Stimulated activated CD4-positive, alpha-beta T cell treated with anti-CD3 and anti-CD28 coated beads, Interleukin-2, amount 100 ng/mL, for 48 hours (primary cell): Measurements from ENCODE around the gene MIDN.
A peak's percentile ranks its signal among the peaks of the same experiment; 100 is the strongest.
"Not testable (repeated sequence)": the region's sequence is repeated elsewhere in the genome, so short reads cannot be mapped to it uniquely, and the experiment has no call there.

Source experiments
- DNase-seq, 2 donors: peaks; one replicate each; pipeline ENCODE4 v3.0.0-alpha.2; 2020

The MIDN gene

DNA sequence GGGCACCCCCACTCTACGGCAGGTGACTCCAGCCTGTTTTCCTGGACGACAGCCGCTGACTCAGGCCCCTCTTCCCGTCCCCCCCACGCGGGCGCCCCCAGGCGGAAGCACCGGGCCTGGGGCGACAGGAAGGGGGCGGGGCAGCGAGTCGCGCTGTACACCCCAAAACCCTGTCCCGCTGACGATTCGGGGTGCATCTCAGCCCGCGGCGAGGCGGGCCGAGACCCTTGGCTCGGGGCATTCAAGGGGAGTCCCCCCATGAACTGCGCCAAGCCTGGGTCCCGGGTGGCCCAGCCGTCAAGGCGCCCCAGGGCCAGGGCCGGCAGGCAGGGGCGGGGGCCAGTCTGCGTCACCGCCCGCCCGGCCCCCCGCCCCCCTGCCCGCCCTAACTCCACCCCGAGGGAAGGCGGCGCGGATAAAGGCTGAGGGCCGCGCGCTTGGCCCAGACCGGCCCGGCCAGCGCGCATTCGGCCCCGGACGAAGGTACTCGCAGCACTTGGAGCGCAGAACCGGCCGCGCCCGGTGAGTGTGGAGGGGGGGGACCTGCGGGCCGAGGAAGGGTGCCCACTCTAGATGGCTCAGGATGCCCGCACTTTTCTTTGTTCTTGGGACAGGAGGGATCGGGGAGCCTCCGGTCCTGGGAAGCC, at the start of gene MIDN:
Gene MIDN, plus strand, starts transcription at position 445 of the 647 bp plus-strand sequence. CDS start 1,714 bp downstream, outside the sequence.
- DNase-seq = peak; percentile 55 to 63

GRCh38 chr19:1199531-1199930, 48.9 kb upstream of the MIDN start:
- no peak for DNase-seq

GRCh38 chr19:1200614-1201013, 47.8 kb upstream of the MIDN start:
- not testable (repeated sequence) for DNase-seq

GRCh38 chr19:1205114-1206099, 43.0 kb upstream of the MIDN start, which contains the start of gene STK11:
STK11 (plus strand) TSS chr19:1205778; CDS start chr19:1206914, 1,136 bp downstream.
- DNase-seq = peak; percentile 100

DNA sequence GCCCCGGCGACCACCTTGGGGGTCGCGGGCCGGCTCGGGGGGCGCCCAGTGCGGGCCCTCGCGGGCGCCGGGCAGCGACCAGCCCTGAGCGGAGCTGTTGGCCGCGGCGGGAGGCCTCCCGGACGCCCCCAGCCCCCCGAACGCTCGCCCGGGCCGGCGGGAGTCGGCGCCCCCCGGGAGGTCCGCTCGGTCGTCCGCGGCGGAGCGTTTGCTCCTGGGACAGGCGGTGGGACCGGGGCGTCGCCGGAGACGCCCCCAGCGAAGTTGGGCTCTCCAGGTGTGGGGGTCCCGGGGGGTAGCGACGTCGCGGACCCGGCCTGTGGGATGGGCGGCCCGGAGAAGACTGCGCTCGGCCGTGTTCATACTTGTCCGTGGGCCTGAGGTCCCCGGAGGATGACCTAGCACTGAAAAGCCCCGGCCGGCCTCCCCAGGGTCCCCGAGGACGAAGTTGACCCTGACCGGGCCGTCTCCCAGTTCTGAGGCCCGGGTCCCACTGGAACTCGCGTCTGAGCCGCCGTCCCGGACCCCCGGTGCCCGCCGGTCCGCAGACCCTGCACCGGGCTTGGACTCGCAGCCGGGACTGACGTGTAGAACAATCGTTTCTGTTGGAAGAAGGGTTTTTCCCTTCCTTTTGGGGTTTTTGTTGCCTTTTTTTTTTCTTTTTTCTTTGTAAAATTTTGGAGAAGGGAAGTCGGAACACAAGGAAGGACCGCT, 42.1 kb upstream of the MIDN start:
- DNase-seq = no peak

DNA sequence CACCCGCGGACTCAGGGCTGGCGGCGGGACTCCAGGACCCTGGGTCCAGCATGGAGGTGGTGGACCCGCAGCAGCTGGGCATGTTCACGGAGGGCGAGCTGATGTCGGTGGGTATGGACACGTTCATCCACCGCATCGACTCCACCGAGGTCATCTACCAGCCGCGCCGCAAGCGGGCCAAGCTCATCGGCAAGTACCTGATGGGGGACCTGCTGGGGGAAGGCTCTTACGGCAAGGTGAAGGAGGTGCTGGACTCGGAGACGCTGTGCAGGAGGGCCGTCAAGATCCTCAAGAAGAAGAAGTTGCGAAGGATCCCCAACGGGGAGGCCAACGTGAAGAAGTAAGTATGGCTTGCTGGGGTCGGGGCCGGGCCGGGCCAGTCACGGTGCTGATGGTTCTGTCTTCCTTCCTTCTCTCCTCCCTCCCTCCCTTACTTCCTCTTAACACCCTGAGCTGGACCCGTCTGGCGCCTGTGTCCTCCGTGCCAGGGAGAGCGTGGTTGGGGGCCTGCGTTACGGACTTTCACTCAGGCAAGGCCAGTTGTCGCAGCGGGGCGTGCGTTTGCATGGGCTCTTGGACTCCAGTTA, 41.4 kb upstream of the MIDN start:
- peak in 1 of 2 donors; percentile 21 for DNase-seq

DNA sequence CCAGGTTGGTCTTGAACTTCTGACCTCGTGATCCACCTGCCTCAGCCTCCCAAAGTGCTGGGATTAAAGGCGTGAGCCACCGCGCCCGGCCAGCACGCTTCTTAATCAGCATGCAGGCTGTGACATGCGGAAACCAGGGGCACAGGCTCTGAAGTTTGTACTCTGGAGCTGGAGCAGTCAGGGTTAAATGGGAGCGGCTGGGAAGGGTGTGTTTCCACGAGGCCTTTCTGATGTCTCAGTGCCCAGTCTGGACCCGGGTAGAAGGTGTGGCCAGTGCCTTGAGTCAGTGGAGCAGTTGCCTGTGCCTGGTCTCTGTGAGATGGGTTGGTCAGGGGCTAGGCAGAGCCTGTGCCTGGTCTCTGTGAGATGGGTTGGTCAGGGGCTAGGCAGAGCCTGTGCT, 39.6 kb upstream of the MIDN start:
- not testable (repeated sequence) for DNase-seq

DNA sequence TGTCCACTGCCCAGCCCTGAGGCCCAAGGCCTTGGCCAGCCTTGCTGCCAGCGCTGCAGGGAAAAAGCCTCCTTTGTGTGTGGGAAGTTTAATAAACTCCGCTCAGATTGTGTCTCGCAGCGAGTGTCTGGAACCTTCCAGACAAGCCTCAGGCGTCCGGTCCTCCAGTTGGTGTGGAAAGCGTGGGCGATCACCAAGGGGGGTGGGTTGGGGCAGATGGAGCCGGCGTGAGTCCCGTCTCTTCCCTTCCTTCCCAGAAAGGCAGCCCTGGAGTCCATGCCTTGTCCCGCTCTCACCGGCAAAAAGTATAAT, 38.2 kb upstream of the MIDN start:
- DNase-seq = no peak

- no peak for DNase-seq
These were observed 36.7 kb upstream of the MIDN start for GRCh38 chr19:1211494-1212234.

DNA sequence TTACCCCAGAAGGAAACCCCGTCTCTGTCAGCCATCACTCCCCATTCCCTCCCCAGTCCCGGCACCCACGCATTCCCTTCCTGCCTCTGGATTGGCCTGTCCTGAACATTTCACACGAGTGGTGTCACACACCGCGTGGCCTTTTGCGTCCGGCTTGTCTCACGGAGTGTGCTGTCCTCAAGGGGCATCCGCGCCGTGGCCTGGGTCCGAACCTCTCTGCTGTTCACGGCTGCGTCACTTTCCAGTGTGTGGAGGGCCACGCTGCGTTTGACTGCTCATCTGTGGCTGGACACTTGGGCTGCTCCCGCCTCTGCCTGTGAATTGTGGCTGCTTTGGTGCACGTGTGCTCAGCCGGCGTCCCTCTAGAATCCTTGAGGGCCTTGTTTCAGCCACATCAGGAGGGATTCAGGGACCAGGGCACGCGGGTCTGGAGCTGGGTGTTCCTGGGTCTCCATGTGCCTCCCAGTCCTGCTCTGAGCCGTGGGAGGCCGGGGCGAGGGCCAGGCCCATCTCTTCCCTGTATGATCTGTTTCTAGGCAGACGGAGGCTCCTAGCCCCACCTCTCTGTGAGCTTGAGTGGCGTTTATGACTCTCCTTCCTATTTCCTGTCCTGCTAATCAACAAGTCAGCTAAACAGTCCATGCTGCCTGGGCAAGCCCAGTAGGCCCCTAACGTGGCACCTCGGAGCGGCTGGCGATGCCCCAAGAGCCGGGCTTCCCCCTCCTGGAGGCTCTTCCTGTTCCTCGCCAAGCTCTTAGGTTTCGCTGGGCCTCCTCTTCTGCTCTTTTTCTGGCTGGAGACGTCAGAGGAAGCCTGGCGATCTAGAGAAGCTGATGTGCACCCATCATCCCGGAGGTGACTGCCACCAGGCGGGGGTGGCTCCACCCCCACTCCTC, 34.7 kb upstream of the MIDN start:
- DNase-seq = no peak

GRCh38 chr19:1214299-1214861, 34.0 kb upstream of the MIDN start:
- DNase-seq = no peak

- no peak for DNase-seq
These were observed 33.3 kb upstream of the MIDN start for GRCh38 chr19:1214862-1215731.

DNA sequence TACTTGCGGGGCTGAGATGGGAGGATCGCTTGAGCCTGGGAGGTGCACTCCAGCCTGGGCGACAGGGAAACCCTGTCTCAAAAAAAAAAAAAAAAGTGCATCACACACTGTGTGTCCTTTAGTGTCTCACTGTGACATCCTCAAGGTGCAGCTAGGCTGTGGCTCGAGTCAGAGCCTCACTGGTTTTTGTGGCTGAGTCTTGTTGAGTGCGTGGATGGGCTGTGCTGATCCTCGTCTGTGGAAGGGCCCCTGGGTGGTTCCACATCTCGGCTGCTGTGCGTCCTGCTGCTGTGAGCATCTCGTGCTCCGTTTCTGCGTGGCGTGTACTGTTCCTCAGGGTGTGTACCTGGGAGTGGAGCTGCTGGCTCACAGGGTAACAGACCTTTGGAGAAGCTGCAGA, 31.6 kb upstream of the MIDN start:
- DNase-seq = no peak

DNA sequence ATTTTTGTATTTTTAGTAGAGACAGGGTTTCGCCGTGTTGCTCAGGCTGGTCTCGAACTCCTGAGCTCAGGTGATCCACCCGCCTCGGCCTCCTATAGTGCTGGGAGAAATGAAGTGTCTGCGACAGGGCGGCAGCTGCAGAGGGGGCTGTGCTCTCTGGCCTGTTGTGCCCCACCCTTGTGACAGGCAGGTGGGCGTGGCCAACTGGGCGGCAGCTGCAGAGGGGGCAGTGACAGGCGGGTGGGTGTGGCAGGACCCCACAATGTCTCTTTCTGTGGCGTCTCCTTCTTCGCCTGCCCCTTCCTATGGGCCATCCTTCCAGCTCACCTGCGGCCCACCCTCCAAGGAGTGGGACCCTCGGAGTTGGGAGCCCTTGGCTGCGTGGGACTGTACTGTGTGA, 31.0 kb upstream of the MIDN start:
- no peak for DNase-seq

GRCh38 chr19:1218751-1219567, 29.4 kb upstream of the MIDN start:
- DNase-seq = no peak

DNA sequence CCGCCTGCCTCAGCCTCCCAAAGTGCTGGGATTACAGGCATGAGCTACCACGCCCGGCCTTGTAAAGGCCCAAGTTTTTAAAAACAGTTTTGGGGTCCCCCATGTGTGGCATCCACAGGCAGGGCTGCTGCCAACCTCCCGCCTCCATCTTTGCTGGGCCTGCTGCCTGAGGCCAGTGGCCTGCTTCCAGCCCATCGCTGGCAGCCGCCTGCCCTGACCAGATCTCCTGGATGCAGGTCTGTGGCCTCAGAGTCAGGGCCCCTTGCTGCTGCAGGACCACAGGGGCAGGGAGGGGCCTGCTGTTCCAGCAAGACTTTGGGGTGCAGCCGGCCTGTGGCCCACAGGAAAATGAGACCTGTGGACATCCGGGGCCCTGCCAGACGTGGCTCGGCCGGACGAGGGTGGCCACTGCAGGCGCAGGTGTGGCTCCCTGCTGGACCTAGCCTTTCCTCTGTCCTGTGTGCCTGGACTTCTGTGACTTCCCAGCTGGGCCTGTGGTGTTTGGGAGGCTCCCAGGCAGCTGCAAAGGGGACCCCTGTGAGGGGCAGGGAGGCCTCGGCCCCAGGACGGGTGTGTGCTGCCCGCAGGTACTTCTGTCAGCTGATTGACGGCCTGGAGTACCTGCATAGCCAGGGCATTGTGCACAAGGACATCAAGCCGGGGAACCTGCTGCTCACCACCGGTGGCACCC, 28.5 kb upstream of the MIDN start:
- DNase-seq = no peak

GRCh38 chr19:1220477-1220930, 27.9 kb upstream of the MIDN start:
- DNase-seq = no peak
